KMS-11 (cell line): Measurements from ENCODE around the gene RAMP1.

ENCODE experiments used
- H2AFZ ChIP-seq: fragments of 200-600 bp; sonication (generic); 2 replicates; pipeline ENCODE4 v1.6.1; 2016; ENCODE audit warnings: antibody characterized with exemption, mixed run types, low read depth
- H3K27ac ChIP-seq: fragments of 200-600 bp; sonication (generic); 2 replicates; pipeline ENCODE4 v1.6.1; 2016; ENCODE audit warnings: mild to moderate bottlenecking, mixed run types
- H3K27me3 ChIP-seq: fragments of 200-600 bp; sonication (generic); 2 replicates; pipeline ENCODE4 v1.6.1; 2017; ENCODE audit warnings: mild to moderate bottlenecking, low read depth, mixed run types, moderate library complexity; ENCODE audit not compliant: insufficient read depth
- H3K36me3 ChIP-seq: fragments of 200-600 bp; sonication (generic); 2 replicates; pipeline ENCODE4 v1.6.1; 2017; ENCODE audit warnings: mild to moderate bottlenecking, mixed run types; ENCODE audit not compliant: insufficient read depth
- H3K4me1 ChIP-seq: fragments of 200-600 bp; sonication (generic); 2 replicates; pipeline ENCODE4 v1.6.1; 2016; ENCODE audit warnings: mild to moderate bottlenecking, low read depth, mixed run types; ENCODE audit not compliant: poor library complexity, severe bottlenecking
- H3K4me2 ChIP-seq: fragments of 200-600 bp; sonication (generic); 2 replicates; pipeline ENCODE4 v1.7.0; 2016; ENCODE audit warnings: mild to moderate bottlenecking, mixed run types
- H3K4me3 ChIP-seq: fragments of 200-600 bp; sonication (generic); IDR thresholded peaks from 2 replicates; pipeline ENCODE4 v1.6.1; 2017; ENCODE audit warnings: low read depth, low read length, mixed read lengths; ENCODE audit not compliant: insufficient read depth
- H3K79me2 ChIP-seq: fragments of 200-600 bp; sonication (generic); 2 replicates; pipeline ENCODE4 v1.6.1; 2016; ENCODE audit warnings: low read depth, mixed run types; ENCODE audit not compliant: insufficient read depth
- H3K9ac ChIP-seq: fragments of 200-600 bp; sonication (generic); 2 replicates; pipeline ENCODE4 v1.6.1; 2016; ENCODE audit warnings: mild to moderate bottlenecking, mixed run types
- H4K20me1 ChIP-seq: fragments of 200-600 bp; sonication (generic); 2 replicates; pipeline ENCODE4 v1.6.1; 2016; ENCODE audit warnings: mild to moderate bottlenecking, mixed run types; ENCODE audit not compliant: insufficient read depth
- TF ChIP-seq, protein P1 (sequence below): fragments of 200-600 bp; sonication (generic); conservative IDR thresholded peaks from 2 replicates; pipeline ENCODE4 v1.6.1; 2017; ENCODE audit warnings: low read depth, mild to moderate bottlenecking, antibody characterized with exemption, low read length, moderate library complexity, mixed read lengths

The RAMP1 gene

DNA sequence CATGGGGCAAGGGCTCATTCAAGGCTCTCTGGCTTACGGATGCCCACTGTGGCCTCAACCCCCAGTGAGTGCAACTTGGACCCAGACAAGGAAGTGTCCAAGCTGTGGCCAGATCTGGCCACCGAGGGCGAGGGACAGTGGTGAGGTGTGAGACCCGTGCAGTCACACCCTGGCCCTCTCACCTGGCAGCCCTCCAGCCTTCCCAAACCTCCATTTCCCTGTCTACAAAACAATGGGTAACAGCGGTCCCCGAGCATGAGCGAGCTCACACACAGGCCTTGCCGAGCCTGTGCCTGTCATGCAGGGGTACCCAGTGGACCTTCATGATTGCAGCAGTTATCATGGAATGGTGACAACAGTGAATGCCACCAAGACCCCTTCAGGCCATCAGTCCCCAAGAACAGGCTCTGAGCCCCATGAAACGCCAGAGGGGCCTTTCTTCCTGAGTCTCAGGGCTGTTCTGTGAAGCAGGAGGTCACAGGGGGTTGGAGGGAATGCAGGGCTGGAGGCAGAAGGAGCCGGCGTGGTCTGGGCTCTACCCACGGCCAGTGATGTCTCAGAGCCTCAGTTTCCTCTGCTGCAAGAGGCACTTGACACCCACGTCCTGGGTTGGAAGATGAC lies 49.8 kb downstream of the RAMP1 start:
- no peaks in the 10 kb centered on the region for H4K20me1 ChIP-seq
- TF ChIP-seq, protein P1, sequence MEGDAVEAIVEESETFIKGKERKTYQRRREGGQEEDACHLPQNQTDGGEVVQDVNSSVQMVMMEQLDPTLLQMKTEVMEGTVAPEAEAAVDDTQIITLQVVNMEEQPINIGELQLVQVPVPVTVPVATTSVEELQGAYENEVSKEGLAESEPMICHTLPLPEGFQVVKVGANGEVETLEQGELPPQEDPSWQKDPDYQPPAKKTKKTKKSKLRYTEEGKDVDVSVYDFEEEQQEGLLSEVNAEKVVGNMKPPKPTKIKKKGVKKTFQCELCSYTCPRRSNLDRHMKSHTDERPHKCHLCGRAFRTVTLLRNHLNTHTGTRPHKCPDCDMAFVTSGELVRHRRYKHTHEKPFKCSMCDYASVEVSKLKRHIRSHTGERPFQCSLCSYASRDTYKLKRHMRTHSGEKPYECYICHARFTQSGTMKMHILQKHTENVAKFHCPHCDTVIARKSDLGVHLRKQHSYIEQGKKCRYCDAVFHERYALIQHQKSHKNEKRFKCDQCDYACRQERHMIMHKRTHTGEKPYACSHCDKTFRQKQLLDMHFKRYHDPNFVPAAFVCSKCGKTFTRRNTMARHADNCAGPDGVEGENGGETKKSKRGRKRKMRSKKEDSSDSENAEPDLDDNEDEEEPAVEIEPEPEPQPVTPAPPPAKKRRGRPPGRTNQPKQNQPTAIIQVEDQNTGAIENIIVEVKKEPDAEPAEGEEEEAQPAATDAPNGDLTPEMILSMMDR, result no peak
- H3K79me2 ChIP-seq, result no peaks in the 10 kb centered on the region
- no peak overlapping the region for H3K27ac ChIP-seq
- H3K4me2 ChIP-seq, result no peak overlapping the region
- no peak overlapping the region for H3K4me3 ChIP-seq
- H3K36me3 ChIP-seq, result no peaks in the 10 kb centered on the region
- H3K27me3 ChIP-seq, result no peaks in the 10 kb centered on the region
- H2AFZ ChIP-seq, result no peak overlapping the region
- no peak overlapping the region for H3K9ac ChIP-seq
- no peaks in the 10 kb centered on the region for H3K4me1 ChIP-seq

DNA sequence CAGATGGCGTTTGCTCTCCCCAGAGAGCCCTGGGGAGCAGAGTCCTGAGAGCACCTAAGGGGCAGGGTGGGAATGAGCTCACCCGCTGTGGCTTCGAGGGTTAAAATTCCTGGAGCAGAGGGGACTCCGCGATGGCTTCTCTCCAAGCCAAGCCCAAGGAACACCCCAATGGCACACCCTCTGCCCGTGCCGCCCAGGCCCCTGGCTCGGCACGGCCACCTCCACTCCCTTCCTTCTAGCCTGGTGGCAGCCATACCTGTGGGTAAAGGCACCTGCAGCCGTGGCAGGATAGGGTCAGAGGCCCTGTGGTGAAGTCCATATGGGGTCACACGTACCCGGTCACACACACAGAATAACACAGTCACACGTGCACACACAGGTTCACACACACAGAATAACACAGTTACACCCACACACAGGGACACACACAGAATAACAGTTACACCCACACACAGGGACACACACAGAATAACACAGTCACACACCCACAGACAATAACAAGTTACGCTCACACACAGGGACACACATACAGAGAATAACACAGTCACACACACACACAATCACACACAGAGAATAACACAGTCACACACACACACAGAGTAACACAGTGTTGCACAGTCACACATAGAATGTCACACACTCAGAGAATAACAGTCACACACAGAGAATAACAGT lies 50.5 kb downstream of the RAMP1 start:
- Histone ChIP-seq H3K4me2 (no peak overlapping the region), H3K4me1 (no peaks in the 10 kb centered on the region), H3K79me2 (no peaks in the 10 kb centered on the region), H2AFZ (no peak overlapping the region), H4K20me1 (no peaks in the 10 kb centered on the region), H3K36me3 (no peaks in the 10 kb centered on the region), H3K27ac (no peak overlapping the region), H3K9ac (no peak overlapping the region), H3K27me3 (no peaks in the 10 kb centered on the region), H3K4me3 (no peak overlapping the region)
- TF ChIP-seq, protein P1, result no peak

DNA sequence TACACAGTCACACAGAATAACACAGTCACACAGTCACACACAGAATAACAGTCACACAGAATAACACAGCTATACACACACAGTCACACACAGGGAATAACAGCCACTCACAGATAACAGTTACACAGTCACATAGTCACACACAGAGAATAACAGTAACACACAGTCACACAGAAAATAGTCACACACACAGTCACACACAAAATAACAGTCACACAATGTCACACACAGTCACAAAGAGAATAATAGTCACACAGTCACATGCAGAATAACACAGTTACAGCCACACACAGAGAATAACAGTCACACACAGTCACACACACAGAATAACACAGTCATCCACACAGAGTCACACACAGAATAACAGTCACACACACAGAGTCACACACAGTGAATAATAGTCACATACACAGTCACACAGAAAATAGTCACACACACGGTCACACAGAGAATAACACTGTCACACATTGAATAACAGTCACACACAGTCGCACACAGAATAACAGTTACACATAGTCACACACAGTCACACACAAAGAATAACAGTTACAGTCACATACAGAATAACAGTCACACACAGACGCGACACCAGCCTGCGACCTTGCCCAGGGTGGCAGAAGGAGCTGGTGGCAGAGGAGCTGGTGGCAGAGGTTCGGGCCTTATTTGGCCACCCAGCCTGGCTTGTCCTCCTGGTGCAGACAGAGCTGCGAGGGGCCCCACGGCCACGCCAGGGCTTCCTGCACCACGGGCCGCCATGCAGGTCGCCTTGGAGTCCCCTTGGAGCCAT lies 51.3 kb downstream of the RAMP1 start:
- Histone ChIP-seq H3K4me3 (no peak overlapping the region), H3K27me3 (no peaks in the 10 kb centered on the region), H3K4me2 (no peak overlapping the region), H4K20me1 (no peaks in the 10 kb centered on the region), H3K27ac (no peak overlapping the region), H3K9ac (no peak overlapping the region), H3K36me3 (no peaks in the 10 kb centered on the region), H2AFZ (no peak overlapping the region), H3K79me2 (no peaks in the 10 kb centered on the region), H3K4me1 (no peaks in the 10 kb centered on the region)
- TF ChIP-seq, protein P1, result no peak

DNA sequence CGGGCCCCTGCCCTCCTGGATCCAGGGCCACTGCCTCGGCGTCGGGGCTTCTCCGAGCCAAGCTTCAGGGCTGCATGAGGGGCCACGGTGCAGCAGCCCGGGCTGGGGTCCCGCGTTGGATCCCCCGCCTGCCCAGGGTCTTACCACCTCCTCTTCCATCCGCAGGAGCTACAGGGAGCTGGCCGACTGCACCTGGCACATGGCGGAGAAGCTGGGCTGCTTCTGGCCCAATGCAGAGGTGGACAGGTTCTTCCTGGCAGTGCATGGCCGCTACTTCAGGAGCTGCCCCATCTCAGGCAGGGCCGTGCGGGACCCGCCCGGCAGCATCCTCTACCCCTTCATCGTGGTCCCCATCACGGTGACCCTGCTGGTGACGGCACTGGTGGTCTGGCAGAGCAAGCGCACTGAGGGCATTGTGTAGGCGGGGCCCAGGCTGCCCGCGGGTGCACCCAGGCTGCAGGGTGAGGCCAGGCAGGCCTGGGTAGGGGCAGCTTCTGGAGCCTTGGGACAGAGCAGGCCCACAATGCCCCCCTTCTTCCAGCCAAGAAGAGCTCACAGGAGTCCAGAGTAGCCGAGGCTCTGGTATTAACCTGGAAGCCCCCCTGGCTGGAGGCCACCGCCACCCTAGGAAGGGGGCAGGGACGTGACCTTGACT lies 52.1 kb downstream of the RAMP1 start:
- Histone ChIP-seq H3K79me2 (no peaks in the 10 kb centered on the region), H3K4me2 (no peak overlapping the region), H3K9ac (no peak overlapping the region), H3K4me3 (no peak overlapping the region), H3K27me3 (no peaks in the 10 kb centered on the region), H4K20me1 (no peaks in the 10 kb centered on the region), H2AFZ (no peak overlapping the region), H3K4me1 (no peaks in the 10 kb centered on the region), H3K27ac (no peak overlapping the region), H3K36me3 (no peaks in the 10 kb centered on the region)
- TF ChIP-seq, protein P1, result no peak
